Activated CD4-positive, CD25-positive, alpha-beta regulatory T cell treated with anti-CD3 and anti-CD28 coated beads, Interleukin-2, amount 50 U/mL, for 24 hours (primary cell): ENCODE data around the gene P2RY8.
"Not testable (repeated sequence)": the region's sequence is repeated elsewhere in the genome, so short reads cannot be mapped to it uniquely, and the experiment has no call there.

Source experiments
- ATAC-seq, 2 donors: fragments of 150-1000 bp; cut with Tn5 transposase; one replicate each; pipeline ENCODE4 v1.10.0; 2021; ENCODE audit warnings: mild to moderate bottlenecking in 1 of 2, moderate library complexity in 1 of 2

Gene P2RY8

GRCh38 chrX:1442016-1442665, 94.8 kb downstream of the P2RY8 start:
- no peak for ATAC-seq

DNA sequence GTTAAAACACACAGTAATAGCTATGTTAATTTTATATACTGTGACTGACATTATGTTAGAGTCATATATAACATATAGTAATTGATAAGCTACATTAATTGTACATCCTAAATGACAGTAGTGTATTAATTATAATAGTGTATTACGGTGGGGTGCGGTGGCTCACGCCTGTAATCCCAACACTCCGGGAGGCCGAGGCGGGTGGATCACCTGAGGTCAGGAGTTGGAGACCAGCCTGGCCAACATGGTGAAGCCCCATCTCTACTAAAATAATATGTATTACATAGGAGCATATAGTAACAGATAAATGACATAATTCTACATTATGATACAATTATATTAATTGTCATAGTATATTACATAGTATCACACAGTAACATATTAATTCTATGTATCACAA, 96.5 kb downstream of the P2RY8 start:
- ATAC-seq = no peak

DNA sequence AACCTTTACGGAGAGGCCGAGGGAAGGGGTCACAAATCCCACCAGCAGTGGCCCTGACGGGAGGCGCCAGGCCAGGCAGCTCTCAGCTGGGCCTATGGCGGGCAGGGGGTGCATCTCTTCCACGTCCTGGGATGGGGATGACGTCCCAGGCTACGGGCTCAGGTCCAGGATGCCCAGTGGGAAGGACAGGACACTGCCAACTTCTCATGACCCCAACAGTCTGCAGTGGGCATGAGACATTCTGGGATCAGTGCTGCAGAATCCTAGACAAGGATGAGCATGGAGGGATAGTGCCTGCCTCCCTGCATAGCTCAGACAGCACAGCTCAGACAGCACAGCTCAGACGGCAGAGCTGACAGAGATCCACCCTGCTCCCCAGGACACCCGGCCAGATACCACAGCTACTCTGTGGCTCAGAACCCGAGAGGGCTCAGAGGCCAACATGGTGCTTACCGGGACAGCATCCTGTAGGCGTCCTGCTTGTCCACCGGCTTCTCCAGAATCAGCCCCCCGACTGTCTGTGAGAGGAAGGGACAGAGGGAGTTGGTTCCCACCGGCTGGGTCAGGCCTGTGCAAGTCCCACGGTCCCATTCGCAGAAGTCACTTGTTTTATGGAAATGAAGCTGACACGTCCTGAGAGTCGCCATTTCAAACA, 101.6 kb downstream of the P2RY8 start:
- no peak for ATAC-seq

DNA sequence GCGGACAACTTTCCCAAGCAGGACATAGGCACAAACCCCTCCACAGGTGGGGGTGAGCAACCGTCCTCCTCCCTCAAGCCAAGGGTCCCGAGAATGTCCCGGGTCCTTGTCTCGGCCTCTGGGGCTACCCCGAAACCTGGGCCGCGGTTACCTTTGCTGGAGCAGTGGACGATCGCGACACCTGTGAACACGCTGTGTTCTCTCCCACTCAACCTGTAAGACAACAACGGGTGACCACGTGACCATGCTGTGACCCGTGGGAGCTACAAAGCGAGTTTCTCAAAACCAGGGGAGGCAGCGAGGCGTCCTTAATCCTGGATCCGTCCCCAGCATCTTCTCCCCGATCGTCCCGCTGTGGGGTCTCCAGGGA, 102.1 kb downstream of the P2RY8 start:
- ATAC-seq = no peak

DNA sequence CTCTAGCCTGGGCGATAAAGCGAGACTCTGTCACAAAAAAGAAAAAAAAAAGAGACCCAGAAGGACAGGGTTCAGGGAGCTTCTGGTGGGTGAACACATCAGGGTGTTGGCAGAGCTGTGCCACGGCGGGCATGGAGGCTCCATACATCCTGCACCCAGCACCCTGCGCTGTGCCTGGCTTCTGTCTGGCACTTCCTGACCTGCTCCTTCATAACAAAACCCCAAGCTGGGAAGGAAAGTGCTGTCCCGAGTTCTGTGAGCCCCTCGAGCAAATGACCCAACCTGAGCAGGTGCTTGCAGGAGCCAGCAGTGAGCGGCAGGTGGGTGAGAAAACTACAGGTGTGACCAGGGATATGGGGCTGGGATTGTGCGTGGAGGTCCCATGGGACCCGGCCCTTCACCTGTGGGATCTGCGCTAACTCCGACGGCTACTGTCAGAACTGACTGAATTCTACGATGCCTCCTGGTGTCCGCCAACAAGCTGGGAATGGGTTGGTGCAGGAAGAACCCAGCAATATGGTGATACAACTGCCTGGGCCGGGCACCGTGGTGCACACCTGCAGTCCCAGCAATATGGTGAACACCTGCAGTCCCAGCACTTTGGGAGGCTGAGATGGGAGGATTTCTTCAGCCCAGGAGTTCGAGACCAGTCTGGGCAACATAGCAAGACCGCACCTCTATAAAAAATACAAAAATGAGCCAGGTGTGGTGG, 103.2 kb downstream of the P2RY8 start:
- ATAC-seq = no peak

DNA sequence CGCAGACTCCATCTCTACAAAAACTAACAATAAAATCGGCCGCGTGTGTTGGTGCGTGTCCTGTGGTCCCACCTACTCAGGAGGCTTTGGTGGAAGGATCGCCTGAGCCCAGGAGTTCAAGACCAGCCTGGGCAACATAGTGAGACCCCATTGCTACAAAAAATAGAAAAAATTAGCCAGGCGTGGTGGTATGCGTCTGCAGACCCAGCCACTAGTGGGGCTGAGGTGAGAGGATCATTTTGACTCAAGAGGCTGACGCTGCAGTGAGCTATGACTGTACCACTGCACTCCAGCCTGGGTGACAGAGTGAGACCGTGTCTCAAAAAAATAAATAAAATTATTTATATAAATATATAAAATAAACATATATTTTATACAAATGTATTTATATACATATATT, 106.5 kb downstream of the P2RY8 start:
- ATAC-seq = no peak

GRCh38 chrX:1427756-1428155, 109.2 kb downstream of the P2RY8 start:
- ATAC-seq = no peak

DNA sequence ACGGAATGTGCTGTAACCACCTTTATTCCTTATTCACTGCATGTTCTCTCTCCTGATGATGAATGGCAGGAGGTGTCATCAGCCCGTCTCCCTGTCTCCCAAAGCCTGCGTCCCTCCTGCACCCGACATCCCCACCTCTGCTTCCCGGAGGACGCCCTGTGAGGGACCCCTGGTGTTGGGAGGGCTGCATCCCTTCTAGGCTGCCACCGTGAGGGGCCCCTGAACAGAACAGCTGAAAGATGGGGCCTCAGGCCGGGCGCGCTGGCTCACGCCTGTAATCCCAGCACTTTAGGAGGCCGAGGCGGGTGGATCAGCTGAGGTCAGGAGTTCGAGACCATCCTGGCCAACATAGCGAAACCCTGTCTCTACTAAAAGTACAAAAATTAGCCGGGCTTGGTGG, 110.7 kb downstream of the P2RY8 start:
- not testable (repeated sequence) for ATAC-seq

DNA sequence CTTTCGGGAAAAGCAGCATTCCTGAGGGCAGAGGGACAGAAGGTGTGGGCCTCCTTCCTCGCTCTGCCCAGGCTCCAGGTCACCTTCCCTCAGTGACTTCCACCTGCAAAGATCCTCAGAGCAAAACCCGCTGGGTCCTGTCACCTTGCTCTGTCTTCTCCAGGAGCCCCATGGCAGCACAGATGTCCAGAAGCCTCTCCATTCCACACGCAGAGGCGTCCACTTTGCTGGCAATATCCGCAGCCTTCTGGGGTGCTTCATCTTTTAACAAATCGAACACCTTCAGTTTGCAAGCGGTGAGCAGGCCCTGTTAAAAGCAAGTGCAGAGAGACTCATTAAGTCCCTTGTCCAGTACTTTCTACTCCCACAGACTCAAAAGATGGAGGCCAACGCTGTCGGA, 111.6 kb downstream of the P2RY8 start:
- no peak for ATAC-seq

- ATAC-seq = no peak
These were observed 112.7 kb downstream of the P2RY8 start for GRCh38 chrX:1424147-1424851.

- ATAC-seq = no peak
These were observed 113.8 kb downstream of the P2RY8 start for GRCh38 chrX:1423215-1423614.

DNA sequence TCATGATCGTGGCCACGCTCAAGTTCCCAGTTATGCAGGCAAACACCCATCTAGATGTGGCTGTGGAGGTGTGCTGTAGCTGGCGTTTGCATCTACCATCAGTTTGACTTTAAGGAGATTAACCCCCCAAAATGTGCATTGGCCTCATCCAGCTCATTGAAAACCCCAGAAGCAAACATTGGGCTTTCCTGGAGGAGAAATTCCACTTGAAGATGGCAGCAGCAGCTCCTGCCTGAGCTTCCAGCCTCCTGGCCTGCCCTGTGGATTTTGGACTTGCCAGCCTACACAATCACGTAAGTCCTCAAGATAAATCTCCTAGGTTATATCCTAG, 114.9 kb downstream of the P2RY8 start:
- no peak for ATAC-seq

- ATAC-seq = no peak
These were observed 115.4 kb downstream of the P2RY8 start for GRCh38 chrX:1421433-1422134.

DNA sequence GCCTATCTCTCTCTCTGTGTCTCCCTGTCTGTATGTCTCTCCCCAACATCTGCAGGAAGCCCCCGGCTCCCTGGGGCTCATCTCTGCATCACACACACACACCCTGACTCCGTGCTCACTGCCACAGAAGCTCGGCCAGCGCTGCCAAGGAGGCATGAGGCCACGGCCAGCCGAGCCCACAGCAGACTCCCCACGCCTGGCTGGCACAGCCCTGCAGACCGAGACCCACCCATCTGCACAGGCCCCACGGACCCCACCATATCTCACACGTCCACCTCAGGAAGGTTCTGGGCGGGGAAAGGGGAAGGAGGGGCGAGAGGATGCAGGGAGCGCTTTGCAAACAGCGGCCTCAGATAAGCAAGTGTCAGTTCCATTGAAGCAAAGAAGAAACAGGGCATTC, 116.6 kb downstream of the P2RY8 start:
- ATAC-seq = peak in 1 of 2 donors; percentile 5

DNA sequence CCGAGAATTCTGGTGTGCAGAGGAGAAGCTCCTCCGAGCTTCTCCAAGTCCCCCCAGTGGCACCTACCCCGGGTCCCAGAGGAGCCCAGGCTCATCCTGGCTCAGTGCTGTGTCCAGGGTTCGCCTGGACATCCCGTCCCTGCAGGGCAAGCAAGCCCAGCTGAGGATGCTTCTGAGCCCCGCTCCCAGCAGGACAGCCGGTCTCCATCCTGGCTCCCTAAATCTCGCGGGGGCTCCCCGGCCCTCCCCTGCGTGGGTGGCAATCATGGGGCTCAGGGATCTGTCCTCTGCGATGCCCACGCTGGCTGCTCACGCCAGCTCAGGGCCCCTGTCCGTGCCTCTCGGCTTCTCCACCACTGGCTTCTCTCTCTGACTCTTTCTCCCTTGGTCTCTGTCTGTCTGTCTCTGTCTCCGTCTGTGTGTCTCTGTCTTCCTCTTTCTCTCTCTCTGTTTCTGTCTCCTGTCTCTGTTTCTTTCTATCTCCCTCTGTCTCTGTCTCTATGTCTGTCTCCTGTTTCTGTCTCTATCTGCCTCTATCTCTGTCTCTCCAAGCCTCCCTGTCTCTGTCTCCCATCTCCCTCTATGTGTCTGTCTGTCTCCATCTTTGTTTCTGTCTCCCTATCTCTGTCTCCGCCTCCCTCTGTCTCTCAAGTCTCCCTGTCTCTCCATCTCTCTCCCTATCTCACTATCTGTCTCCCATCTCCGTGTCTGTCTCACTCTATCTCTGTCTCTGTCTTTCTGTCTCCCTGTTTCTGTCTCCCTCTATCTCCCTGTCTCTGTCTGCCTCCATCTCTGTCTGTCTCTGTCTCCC, 117.2 kb downstream of the P2RY8 start:
- ATAC-seq = no peak

DNA sequence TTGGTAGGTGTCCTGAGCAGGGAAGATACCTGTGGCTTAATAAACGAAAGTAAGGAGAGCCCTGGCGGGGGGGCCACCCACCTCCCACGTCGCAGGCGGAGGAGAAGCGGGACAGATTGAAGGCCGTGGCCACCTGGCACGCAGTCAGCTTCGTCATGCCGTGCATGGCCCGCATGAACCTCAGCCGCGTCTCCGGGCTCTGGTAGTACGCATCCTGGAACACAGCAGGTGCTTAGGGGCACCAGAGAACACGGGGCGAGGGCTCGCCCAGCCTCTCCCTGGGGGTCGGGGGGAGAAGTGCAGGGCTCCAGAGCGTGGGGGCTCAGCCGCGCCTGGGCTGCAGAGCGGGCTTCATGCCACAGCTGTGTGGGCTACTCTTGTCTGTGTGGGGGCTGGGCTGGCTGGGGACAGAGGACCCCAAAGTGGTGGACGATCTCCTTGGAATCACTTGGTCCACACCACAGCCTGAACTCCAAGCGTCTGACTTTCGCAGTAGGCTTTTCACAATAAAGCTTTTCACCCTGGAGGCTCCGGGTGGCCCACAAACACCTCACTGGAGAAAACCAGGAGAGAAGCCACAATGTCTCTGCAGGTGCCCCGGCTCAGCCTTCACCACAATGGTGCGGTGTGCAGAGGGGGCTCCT, 118.0 kb downstream of the P2RY8 start:
- ATAC-seq = no peak

DNA sequence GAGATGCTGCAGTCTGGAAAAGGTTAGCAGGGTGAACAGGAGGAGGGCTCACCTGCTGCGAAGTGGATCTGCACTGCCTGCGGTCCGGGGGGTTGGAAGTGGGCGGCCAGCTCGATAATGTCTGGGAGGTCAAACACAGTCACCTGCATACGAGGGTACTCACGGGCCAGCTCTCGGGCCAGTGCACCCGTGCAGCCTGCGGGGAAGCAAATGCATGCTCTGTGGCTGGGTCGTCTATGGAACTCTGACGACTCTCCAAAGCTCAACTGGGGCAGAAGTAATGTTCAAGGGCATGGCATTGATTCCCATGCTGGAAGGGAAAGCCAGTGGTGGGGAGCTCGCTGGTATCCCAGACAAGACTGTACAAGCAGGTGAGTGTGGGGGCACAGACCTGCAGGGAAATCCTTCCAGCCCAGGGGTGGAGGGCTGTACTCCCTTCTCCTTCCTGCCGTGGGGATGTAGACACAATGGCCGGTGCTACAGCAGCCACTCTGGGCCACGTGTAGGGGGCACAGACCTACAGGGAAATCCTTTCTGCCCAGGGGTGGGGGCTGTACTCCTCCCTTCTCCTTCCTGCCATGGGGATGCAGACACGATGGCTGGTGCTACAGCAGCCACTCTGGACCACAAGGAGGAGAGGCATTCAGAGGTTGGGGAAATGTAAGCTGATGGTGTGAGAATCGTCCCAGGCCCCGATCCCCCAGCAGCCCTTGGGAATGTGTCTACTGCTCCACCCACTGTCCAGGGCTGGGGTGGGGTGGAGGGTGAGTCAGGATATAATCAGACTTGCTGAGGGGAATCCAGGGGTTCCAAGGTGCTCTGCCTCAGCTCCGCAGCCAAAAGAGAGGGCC, 118.8 kb downstream of the P2RY8 start:
- no peak for ATAC-seq

- no peak for ATAC-seq
These were observed 119.8 kb downstream of the P2RY8 start for GRCh38 chrX:1416965-1417760.

DNA sequence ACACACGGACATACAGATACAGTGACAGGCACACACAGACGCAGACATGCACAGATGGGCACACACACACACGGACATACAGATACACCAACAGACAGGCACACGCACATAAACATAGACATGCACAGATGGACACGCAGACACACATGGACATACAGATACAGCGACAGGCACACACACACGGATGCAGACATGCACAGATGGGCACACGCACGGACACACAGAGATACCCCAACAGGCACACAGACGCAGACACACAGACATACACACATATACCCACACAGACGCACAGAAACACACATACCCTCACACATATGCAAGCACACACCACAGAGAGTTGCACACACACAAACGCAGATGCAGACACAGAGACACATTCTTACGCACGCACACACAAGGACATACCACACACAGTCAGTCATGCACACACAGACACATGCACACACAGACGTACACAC, 120.6 kb downstream of the P2RY8 start:
- ATAC-seq = no peak
